Urinary bladder (tissue), 4 donors: ENCODE results near the gene SH3GLB1. TPM values are rescaled to one million over a fixed set of nuclear protein-coding genes. Genes with fewer than 3 reads are reported as not detected.

Experiments
- DNase-seq: peaks from one replicate; pipeline ENCODE4 v3.0.0-alpha.2; 2015; ENCODE audit errors: extremely low spot score
- H3K27ac ChIP-seq: one replicate; pipeline ENCODE4 v1.5.1; 2013; ENCODE audit warnings: low read depth, mild to moderate bottlenecking, moderate library complexity
- H3K36me3 ChIP-seq: one replicate; pipeline ENCODE4 v1.6.1; 2013; ENCODE audit warnings: mild to moderate bottlenecking, moderate library complexity; ENCODE audit not compliant: insufficient read depth
- H3K4me1 ChIP-seq: one replicate; pipeline ENCODE4 v1.6.1; 2013; ENCODE audit warnings: mild to moderate bottlenecking, moderate library complexity; ENCODE audit not compliant: insufficient read depth
- H3K4me3 ChIP-seq: one replicate; pipeline ENCODE4 v1.5.1; 2013; ENCODE audit warnings: low read depth, low read length
- WGBS: extraction: QIAGEN DNeasy Blood & Tissue Kit; methylation state at CpG from one replicate; pipeline ENCODE4 v1.1.7; 2013; 5-methylcytosine and 5-hydroxymethylcytosine counted together
- polyA plus RNA-seq: library from polyadenylated mRNA; stranded (reverse); fragments of 200-250 nt; gene quantifications from one replicate; pipeline ENCODE4 v1.2.3, GENCODE V29; 2013
- total RNA-seq: library from RNA; depleted of rRNA; stranded (reverse); fragments of >200 nt; gene quantifications from one replicate; pipeline ENCODE4 v1.2.3, GENCODE V29; 2014
- donor health status: healthy with polysubstance abuse.
- donor health status: healthy.

SH3GLB1 gene
- total and polyA plus RNA-seq, 2 donors, result 35.1 to 104 TPM

DNA sequence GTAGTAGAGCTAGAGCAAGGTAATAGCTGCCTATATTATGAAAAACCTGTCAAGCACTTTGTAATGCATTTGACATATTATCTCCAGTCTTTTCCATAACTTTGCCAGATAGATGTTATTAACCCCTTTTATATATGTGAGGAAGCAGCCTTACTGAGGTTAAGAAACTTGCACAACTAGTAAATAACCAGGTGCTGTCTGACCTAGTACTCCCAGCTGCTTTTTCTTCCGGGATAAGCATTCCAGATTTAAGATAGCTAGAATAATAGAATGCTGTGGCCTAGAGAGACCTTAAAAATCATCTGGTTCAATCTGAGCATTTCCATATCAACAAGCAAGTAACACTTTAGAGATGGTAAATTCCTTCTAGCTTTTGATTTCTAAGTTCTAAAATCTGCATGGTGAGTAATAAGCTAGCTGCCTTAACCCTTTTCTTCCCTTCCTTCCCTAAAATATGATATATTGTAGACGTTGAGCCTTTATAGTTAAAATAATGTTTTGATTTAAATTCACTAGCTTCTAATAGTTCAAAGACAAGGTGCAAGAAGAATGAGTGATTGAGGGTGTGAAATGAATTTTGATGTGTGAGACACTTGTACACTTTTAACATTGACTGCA, 1.8 kb downstream of the SH3GLB1 start:
- peak overlapping the region; percentile 91 for H3K4me3 ChIP-seq
- peaks cover 2% of the 10 kb centered on the region for H3K4me1 ChIP-seq
- 7% methylated on average over 2 of the region's 2 CpGs for WGBS
- H3K27ac ChIP-seq, result no peak overlapping the region
- DNase-seq, result no peak
- H3K36me3 ChIP-seq, result peaks cover 3% of the 10 kb centered on the region

GRCh38 chr1:86708920-86709319, 4.5 kb downstream of the SH3GLB1 start:
- peaks cover 2% of the 10 kb centered on the region for H3K4me1 ChIP-seq

GRCh38 chr1:86712088-86712860, 7.9 kb downstream of the SH3GLB1 start:
- H3K4me3 ChIP-seq, result no peak overlapping the region
- no peak for DNase-seq
- WGBS, result 77% methylated on average over 2 of the region's 2 CpGs
- H3K27ac ChIP-seq, result no peak overlapping the region
- H3K36me3 ChIP-seq, result peaks cover 3% of the 10 kb centered on the region
- H3K4me1 ChIP-seq, result no peaks in the 10 kb centered on the region

More at GRCh38 chr1:86708920-86709319, 4.5 kb downstream of the SH3GLB1 start:
- H3K36me3 ChIP-seq, result peaks cover 3% of the 10 kb centered on the region
- H3K4me3 ChIP-seq, result no peak overlapping the region
- DNase-seq, result no peak
- no peak overlapping the region for H3K27ac ChIP-seq
- 45% methylated on average over 1 of the region's 1 CpG for WGBS

DNA sequence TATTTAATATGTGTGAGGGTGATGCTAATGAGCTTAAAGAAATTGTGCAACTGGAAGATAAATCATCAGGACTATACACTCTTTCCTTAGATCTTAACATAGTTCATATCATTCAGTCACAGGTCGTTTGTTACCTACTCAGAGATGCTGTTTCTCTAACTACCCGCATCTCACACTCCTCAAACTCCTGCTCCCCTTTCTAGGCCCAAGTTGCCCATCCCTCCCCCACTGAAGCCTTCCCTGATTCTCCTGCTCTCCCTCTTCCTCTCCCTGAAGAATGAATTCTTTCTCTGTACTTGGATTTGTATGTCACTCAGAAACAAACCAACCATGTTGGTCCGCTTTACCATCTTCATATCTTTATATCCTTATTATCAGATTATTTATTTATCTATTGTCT, 9.1 kb downstream of the SH3GLB1 start:
- H3K4me3 ChIP-seq, result no peak overlapping the region
- H3K4me1 ChIP-seq, result no peaks in the 10 kb centered on the region
- DNase-seq, result no peak
- peaks cover 3% of the 10 kb centered on the region for H3K36me3 ChIP-seq
- no peak overlapping the region for H3K27ac ChIP-seq
- WGBS, result 84% methylated on average over 3 of the region's 3 CpGs

DNA sequence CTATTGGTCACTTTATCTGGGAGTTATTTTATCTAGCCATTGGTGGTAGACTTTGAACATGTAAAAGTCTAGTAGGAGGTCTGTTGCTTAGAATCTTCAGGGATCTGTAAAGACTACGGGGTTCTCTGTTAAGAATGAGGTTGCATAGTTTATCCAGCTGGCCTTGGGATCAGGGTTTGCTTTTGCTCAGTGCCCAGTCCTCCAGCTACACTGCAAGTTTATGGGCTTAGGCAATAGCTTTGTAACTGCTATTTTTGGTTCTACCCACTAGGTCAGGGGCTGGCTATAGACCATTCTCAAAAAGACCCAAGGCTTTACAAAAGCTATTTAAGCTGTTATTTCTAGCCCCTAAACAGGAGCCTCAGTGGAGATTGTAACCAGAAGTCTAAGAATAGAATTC, 9.8 kb downstream of the SH3GLB1 start:
- Histone ChIP-seq H3K27ac (no peak overlapping the region), H3K36me3 (peaks cover 3% of the 10 kb centered on the region), H3K4me3 (no peak overlapping the region), H3K4me1 (no peaks in the 10 kb centered on the region)
- WGBS, result 29% methylated on average over 1 of the region's 1 CpG
- DNase-seq, result no peak

- 42% methylated on average over 3 of the region's 3 CpGs for WGBS
- no peak overlapping the region for H3K27ac ChIP-seq
- peaks cover 3% of the 10 kb centered on the region for H3K36me3 ChIP-seq
- H3K4me3 ChIP-seq, result no peak overlapping the region
- H3K4me1 ChIP-seq, result no peaks in the 10 kb centered on the region
- DNase-seq, result no peak
These were observed 10.3 kb downstream of the SH3GLB1 start for GRCh38 chr1:86714561-86715244.

- no peak overlapping the region for H3K4me3 ChIP-seq
- H3K27ac ChIP-seq, result no peak overlapping the region
- H3K36me3 ChIP-seq, result peaks cover 1% of the 10 kb centered on the region
- WGBS, result 53% methylated on average over 2 of the region's 2 CpGs
- no peak for DNase-seq
- H3K4me1 ChIP-seq, result no peaks in the 10 kb centered on the region
These were observed 14.4 kb downstream of the SH3GLB1 start for GRCh38 chr1:86718786-86719185.

GRCh38 chr1:86731416-86731815, 27.0 kb downstream of the SH3GLB1 start:
- Histone ChIP-seq H3K4me1 (no peaks in the 10 kb centered on the region), H3K4me3 (no peak overlapping the region), H3K27ac (no peak overlapping the region), H3K36me3 (peaks cover under 1% of the 10 kb centered on the region)
- no peak for DNase-seq
- WGBS, result 94% methylated on average over 1 of the region's 1 CpG

GRCh38 chr1:86733340-86733739, 29.0 kb downstream of the SH3GLB1 start:
- Histone ChIP-seq H3K36me3 (peaks cover 1% of the 10 kb centered on the region), H3K4me1 (no peaks in the 10 kb centered on the region), H3K4me3 (no peak overlapping the region), H3K27ac (no peak overlapping the region)
- DNase-seq, result no peak
- 32% methylated on average over 2 of the region's 2 CpGs for WGBS

DNA sequence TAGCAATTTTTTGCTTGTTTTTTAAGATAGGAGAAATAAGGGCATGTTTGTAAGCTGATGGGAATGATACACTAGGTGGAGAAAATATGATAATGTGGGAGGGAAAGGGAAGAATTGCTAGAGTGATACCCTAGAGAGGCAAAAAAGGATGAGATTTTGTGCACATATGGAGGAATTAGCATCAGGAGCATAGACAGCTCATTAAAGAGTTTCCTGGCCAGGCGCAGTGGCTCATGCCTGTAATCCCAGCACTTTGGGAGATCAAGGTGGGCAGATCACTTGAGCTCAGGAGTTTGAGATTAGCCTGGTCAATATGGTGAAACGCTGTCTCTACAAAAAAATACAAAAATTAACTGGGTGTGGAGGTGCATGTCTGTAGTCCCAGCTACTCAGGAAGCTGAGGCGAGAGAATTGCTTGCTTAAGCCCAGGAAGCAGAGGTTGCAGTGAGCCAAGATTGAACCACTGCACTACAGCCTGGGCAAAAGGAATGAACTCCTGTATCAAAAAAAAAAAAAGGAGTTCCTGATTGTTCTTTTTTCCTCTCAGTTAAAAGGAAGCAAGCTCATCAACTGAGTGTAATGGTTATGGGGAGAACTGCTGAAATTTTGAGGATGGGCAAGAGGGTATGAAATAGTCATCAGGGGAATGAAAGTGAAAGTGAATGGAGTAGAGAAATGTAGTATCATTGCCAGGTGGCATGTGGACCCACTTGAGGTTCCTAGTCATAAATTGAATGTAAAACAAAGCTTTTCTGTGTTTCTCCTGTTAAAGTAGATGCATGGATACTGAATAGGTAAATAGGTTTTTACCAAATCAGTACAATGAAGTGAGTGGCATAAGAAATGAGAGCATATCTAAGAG, 35.5 kb downstream of the SH3GLB1 start:
- H3K27ac ChIP-seq, result no peak overlapping the region
- WGBS, result 79% methylated on average over 3 of the region's 3 CpGs
- DNase-seq, result no peak
- H3K4me1 ChIP-seq, result no peaks in the 10 kb centered on the region
- H3K4me3 ChIP-seq, result no peak overlapping the region
- peaks cover 4% of the 10 kb centered on the region for H3K36me3 ChIP-seq

GRCh38 chr1:86741947-86742572, 37.7 kb downstream of the SH3GLB1 start:
- Histone ChIP-seq H3K36me3 (peaks cover 2% of the 10 kb centered on the region), H3K4me1 (no peaks in the 10 kb centered on the region), H3K4me3 (no peak overlapping the region), H3K27ac (no peak overlapping the region)
- WGBS, result 49% methylated on average over 6 of the region's 6 CpGs
- no peak for DNase-seq

- WGBS, result 61% methylated on average over 1 of the region's 1 CpG
- no peak for DNase-seq
- peaks cover 3% of the 10 kb centered on the region for H3K36me3 ChIP-seq
These were observed 42.9 kb downstream of the SH3GLB1 start for GRCh38 chr1:86747304-86747703.

More at GRCh38 chr1:86747304-86747703, 42.9 kb downstream of the SH3GLB1 start:
- Histone ChIP-seq H3K4me1 (no peaks in the 10 kb centered on the region), H3K27ac (no peak overlapping the region), H3K4me3 (no peak overlapping the region)
